ENCODE data around the gene KCNT1. TPM values are rescaled to one million over a fixed set of nuclear protein-coding genes. Genes with fewer than 3 reads are reported as not detected.

KCNT1 gene
- total RNA-seq, 1 experiment from 2014 or later: not detected

GRCh38 chr9:135737840-135738521, 36.0 kb downstream of the KCNT1 start:
- Histone ChIP-seq H3K9me3 (ENCODE audit: low read length) (no peaks in the 10 kb centered on the region), H3K36me3 (ENCODE audit: insufficient read depth, low read length) (no peaks in the 10 kb centered on the region), H3K4me2 (ENCODE audit: low read depth, low read length, poor library complexity, severe bottlenecking) (no peak overlapping the region), H2AFZ (ENCODE audit: low read length) (no peak overlapping the region), H4K20me1 (ENCODE audit: insufficient read depth, low read depth, low read length) (no peaks in the 10 kb centered on the region), H3K9me2 (replicated peaks; ENCODE audit: insufficient read depth, low read length) (no peaks in the 10 kb centered on the region), H3K9ac (ENCODE audit: low read length) (no peak overlapping the region), H3K27ac (ENCODE audit: low read length) (no peak overlapping the region), H3K4me3 (ENCODE audit: low read length) (no peak overlapping the region), H3K79me2 (ENCODE audit: low read length) (no peaks in the 10 kb centered on the region), H3K27me3 (ENCODE audit: low read length) (no peaks in the 10 kb centered on the region), H3K4me1 (ENCODE audit: low read length) (no peaks in the 10 kb centered on the region)
- no peak for DNase-seq

DNA sequence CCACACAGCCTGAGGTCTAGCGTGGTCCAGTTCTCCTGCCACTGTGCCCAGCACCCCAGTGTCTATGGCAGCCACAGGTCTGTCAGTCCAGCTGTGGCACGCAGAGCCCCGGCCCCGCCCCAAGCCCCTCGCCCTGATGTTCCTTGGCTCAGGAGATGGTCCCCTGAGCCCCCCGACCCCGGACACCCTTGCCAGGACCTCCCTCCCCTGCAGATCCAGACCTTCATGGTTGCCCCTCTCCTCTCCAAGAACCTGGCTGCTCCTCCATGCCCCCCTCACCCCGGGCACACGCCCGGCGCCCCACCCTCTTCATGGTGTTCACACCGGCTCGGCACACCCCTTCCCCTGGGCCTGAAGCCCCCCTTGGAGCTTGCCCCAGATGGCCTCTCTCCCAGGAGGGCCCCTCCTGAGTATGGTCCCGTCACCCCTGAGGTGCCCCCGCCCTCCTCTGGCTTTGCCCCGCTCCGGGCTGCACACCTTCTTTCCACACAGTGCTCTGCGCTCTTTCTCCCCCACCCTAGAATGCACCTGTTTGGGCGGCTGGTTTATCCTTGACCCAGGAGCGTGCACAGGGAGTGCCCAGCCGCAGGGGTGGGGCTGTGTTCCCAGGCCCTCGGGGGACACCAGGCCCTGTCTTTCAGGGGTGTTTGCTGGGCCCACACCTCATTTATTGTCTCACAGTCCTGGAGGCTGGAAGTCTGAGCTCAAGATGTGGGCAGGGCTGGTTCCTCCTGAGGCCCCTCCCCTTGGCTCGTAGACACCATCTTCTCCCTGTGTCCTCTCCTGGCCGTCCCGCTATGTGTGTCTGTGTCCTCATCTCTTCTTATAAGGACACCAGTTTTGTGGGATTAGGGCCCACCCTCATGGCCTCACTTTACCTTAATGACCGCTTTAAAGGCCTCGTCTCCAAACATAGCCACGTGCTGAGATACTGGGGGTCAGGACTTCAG, 37.6 kb downstream of the KCNT1 start:
- no peak overlapping the region for H3K4me2 ChIP-seq (ENCODE audit: low read depth, low read length, poor library complexity, severe bottlenecking)
- no peaks in the 10 kb centered on the region for H3K27me3 ChIP-seq (ENCODE audit: low read length)
- H2AFZ ChIP-seq (ENCODE audit: low read length): no peak overlapping the region
- no peaks in the 10 kb centered on the region for H4K20me1 ChIP-seq (ENCODE audit: insufficient read depth, low read depth, low read length)
- H3K4me1 ChIP-seq (ENCODE audit: low read length): no peaks in the 10 kb centered on the region
- no peak overlapping the region for H3K27ac ChIP-seq (ENCODE audit: low read length)
- no peaks in the 10 kb centered on the region for H3K9me2 ChIP-seq (replicated peaks; ENCODE audit: insufficient read depth, low read length)
- no peaks in the 10 kb centered on the region for H3K36me3 ChIP-seq (ENCODE audit: insufficient read depth, low read length)
- no peak overlapping the region for H3K4me3 ChIP-seq (ENCODE audit: low read length)
- no peak for DNase-seq
- H3K79me2 ChIP-seq (ENCODE audit: low read length): no peaks in the 10 kb centered on the region
- no peaks in the 10 kb centered on the region for H3K9me3 ChIP-seq (ENCODE audit: low read length)
- no peak overlapping the region for H3K9ac ChIP-seq (ENCODE audit: low read length)

DNA sequence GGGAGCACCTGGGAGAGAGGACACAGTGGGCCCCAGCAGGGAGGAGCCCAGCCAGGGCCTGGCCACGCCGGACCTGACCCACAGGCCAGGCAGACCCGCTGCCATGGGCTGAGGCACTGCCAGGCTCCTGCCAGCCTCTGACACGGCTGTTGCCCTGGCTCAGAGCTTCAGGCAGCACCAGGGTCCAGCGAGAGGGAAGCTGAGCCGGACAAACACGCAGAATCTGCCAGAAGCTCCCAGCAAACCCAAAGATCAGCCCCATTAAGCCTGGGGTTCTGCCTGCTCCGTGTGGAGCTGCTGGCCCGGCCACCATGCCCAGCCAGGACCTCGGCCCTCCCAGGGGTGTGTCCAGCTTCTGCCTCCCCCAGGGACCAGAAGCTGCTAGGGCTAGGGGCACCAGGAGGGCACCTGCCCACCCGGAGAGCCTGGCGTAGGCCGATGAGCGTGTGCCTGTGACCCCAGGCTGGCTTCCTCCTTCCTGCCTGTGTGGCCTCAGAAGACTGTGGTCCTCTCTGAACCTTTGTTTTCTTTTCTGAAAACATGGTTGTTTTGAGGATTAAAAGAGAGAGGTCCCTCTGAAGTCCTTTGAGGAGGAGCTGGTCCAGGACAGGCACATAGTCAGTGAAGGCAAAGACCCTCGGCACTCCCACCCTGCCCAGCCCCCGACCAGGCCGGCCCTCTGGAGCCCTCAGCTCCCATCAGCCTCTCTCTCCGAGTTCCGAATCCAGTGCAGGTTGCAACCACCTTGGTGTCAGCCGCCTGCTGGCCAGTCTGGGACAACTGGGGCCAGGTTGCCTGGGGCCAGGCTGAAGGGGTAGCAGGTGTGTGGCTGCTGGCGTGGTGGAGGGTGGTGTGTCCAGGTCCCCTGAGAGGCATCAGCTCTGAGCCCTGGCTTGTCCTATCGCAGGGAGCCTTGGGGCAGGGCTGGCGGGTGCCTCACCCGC, 39.6 kb downstream of the KCNT1 start:
- Histone ChIP-seq H2AFZ (ENCODE audit: low read length) (no peak overlapping the region), H3K36me3 (ENCODE audit: insufficient read depth, low read length) (no peaks in the 10 kb centered on the region), H4K20me1 (ENCODE audit: insufficient read depth, low read depth, low read length) (no peaks in the 10 kb centered on the region), H3K4me2 (ENCODE audit: low read depth, low read length, poor library complexity, severe bottlenecking) (no peak overlapping the region), H3K27ac (ENCODE audit: low read length) (no peak overlapping the region), H3K79me2 (ENCODE audit: low read length) (no peaks in the 10 kb centered on the region), H3K4me3 (ENCODE audit: low read length) (no peak overlapping the region), H3K27me3 (ENCODE audit: low read length) (no peaks in the 10 kb centered on the region), H3K4me1 (ENCODE audit: low read length) (no peaks in the 10 kb centered on the region), H3K9me3 (ENCODE audit: low read length) (no peaks in the 10 kb centered on the region), H3K9ac (ENCODE audit: low read length) (no peak overlapping the region), H3K9me2 (replicated peaks; ENCODE audit: insufficient read depth, low read length) (no peaks in the 10 kb centered on the region)
- no peak for DNase-seq

- H3K36me3 ChIP-seq (ENCODE audit: insufficient read depth, low read length): no peaks in the 10 kb centered on the region
- no peaks in the 10 kb centered on the region for H3K79me2 ChIP-seq (ENCODE audit: low read length)
- no peak overlapping the region for H3K4me3 ChIP-seq (ENCODE audit: low read length)
- H3K4me2 ChIP-seq (ENCODE audit: low read depth, low read length, poor library complexity, severe bottlenecking): no peak overlapping the region
- no peaks in the 10 kb centered on the region for H3K9me3 ChIP-seq (ENCODE audit: low read length)
- H2AFZ ChIP-seq (ENCODE audit: low read length): no peak overlapping the region
- no peaks in the 10 kb centered on the region for H3K27me3 ChIP-seq (ENCODE audit: low read length)
- no peak overlapping the region for H3K27ac ChIP-seq (ENCODE audit: low read length)
- no peaks in the 10 kb centered on the region for H4K20me1 ChIP-seq (ENCODE audit: insufficient read depth, low read depth, low read length)
- no peaks in the 10 kb centered on the region for H3K9me2 ChIP-seq (replicated peaks; ENCODE audit: insufficient read depth, low read length)
- no peak for DNase-seq
- no peak overlapping the region for H3K9ac ChIP-seq (ENCODE audit: low read length)
- no peaks in the 10 kb centered on the region for H3K4me1 ChIP-seq (ENCODE audit: low read length)
Measured at GRCh38 chr9:135743021-135743420, 41.0 kb downstream of the KCNT1 start.

- DNase-seq: no peak
- Histone ChIP-seq H3K27me3 (ENCODE audit: low read length) (no peaks in the 10 kb centered on the region), H3K9ac (ENCODE audit: low read length) (no peak overlapping the region), H3K9me2 (replicated peaks; ENCODE audit: insufficient read depth, low read length) (no peaks in the 10 kb centered on the region), H3K4me2 (ENCODE audit: low read depth, low read length, poor library complexity, severe bottlenecking) (no peak overlapping the region), H3K4me1 (ENCODE audit: low read length) (no peaks in the 10 kb centered on the region), H3K9me3 (ENCODE audit: low read length) (no peaks in the 10 kb centered on the region), H2AFZ (ENCODE audit: low read length) (no peak overlapping the region), H4K20me1 (ENCODE audit: insufficient read depth, low read depth, low read length) (no peaks in the 10 kb centered on the region), H3K27ac (ENCODE audit: low read length) (no peak overlapping the region), H3K36me3 (ENCODE audit: insufficient read depth, low read length) (no peaks in the 10 kb centered on the region), H3K79me2 (ENCODE audit: low read length) (no peaks in the 10 kb centered on the region), H3K4me3 (ENCODE audit: low read length) (no peak overlapping the region)
Measured at GRCh38 chr9:135743546-135744332, 41.8 kb downstream of the KCNT1 start.

DNA sequence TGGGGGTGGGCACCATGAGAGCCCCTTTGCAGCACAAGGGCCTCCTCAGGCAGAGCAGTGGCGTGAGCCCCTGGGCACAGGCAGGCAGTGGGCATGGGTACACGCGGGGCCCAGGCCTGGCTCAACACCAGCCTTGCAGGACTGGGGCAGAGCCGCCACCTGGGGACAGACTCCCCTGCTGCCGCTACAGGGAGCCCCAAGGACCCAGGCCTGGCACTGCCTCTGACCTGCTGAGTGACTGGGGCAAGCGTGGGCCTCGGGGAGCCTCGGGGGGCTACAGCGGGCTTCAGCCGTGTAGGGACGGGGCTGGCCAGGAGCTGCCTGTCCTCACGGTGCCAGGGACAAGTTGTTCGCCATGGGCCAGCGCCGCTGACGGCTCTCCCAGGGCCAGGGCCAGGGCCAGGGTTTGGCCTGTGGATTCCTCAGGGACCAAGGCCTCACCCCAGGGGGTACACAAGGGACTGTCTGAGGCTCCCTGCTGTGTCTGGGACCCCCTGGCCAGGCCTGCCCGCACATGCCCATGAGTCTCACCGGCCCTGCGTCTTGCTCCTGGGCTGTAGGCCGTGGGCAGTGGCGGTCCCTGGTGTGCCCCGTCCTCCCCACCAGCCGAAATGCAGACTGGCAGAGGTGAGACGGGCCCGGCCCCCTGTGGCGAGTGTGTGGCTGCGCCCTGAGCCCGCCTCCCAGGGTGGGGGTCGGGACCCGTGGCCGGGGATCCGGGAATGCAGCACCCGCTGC, 42.5 kb downstream of the KCNT1 start:
- DNase-seq: no peak
- no peaks in the 10 kb centered on the region for H3K27me3 ChIP-seq (ENCODE audit: low read length)

DNA sequence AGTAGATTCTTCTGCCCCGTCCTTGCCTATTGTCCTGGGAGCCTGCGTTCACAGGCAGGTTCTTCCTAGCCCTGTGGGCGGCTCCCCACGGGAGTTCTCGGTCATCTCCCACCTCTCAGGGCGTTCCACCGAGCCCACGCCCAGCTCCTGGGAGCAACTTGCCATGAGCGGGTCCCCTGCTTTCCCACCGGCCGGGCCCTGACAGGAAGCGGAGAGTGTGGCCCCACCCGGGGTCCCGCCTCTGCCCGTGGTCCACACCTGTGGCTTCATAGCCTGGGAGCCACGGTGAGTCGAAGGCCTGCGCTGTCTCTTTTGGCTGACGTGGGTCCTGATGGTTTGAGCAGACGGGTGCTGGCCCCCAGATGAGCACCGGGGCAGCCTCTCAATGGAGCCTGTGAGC, 43.2 kb downstream of the KCNT1 start:
- no peak for DNase-seq
- Histone ChIP-seq H3K9ac (ENCODE audit: low read length) (no peak overlapping the region), H3K9me3 (ENCODE audit: low read length) (no peaks in the 10 kb centered on the region), H3K4me2 (ENCODE audit: low read depth, low read length, poor library complexity, severe bottlenecking) (no peak overlapping the region), H3K27me3 (ENCODE audit: low read length) (no peaks in the 10 kb centered on the region), H3K36me3 (ENCODE audit: insufficient read depth, low read length) (no peaks in the 10 kb centered on the region), H3K79me2 (ENCODE audit: low read length) (no peaks in the 10 kb centered on the region), H3K4me3 (ENCODE audit: low read length) (no peak overlapping the region), H3K4me1 (ENCODE audit: low read length) (no peaks in the 10 kb centered on the region), H3K27ac (ENCODE audit: low read length) (no peak overlapping the region), H3K9me2 (replicated peaks; ENCODE audit: insufficient read depth, low read length) (no peaks in the 10 kb centered on the region), H4K20me1 (ENCODE audit: insufficient read depth, low read depth, low read length) (no peaks in the 10 kb centered on the region), H2AFZ (ENCODE audit: low read length) (no peak overlapping the region)

More for the DNA sequence above, 42.5 kb downstream of the KCNT1 start:
- no peaks in the 10 kb centered on the region for H4K20me1 ChIP-seq (ENCODE audit: insufficient read depth, low read depth, low read length)
- H3K4me3 ChIP-seq (ENCODE audit: low read length): no peak overlapping the region
- H3K79me2 ChIP-seq (ENCODE audit: low read length): no peaks in the 10 kb centered on the region
- H3K36me3 ChIP-seq (ENCODE audit: insufficient read depth, low read length): no peaks in the 10 kb centered on the region
- no peak overlapping the region for H2AFZ ChIP-seq (ENCODE audit: low read length)
- no peaks in the 10 kb centered on the region for H3K9me2 ChIP-seq (replicated peaks; ENCODE audit: insufficient read depth, low read length)
- no peak overlapping the region for H3K27ac ChIP-seq (ENCODE audit: low read length)
- no peaks in the 10 kb centered on the region for H3K4me1 ChIP-seq (ENCODE audit: low read length)
- no peak overlapping the region for H3K4me2 ChIP-seq (ENCODE audit: low read depth, low read length, poor library complexity, severe bottlenecking)
- H3K9me3 ChIP-seq (ENCODE audit: low read length): no peaks in the 10 kb centered on the region
- no peak overlapping the region for H3K9ac ChIP-seq (ENCODE audit: low read length)

Measured in Karpas-422 (cell line).